DND-41 (cell line): Measurements from ENCODE around the gene BTBD10.

Source experiments
- ATAC-seq: fragments of 200-7000 bp; cut with Tn5 transposase; 3 replicates; pipeline ENCODE4 v1.9.1; 2021; ENCODE audit warnings: low read depth; ENCODE audit not compliant: insufficient read depth
- DNase-seq: peaks from one replicate; pipeline ENCODE4 v3.0.0-alpha.2; 2020
- H2AFZ ChIP-seq: 2 replicates; pipeline ENCODE4 v1.6.0; 2012; ENCODE audit warnings: low read depth, low read length
- H3K27ac ChIP-seq: 2 replicates; pipeline ENCODE4 v1.5.1; 2012; ENCODE audit warnings: low read length, inconsistent platforms
- H3K27me3 ChIP-seq: fragments of 200-600 bp; sonication (generic); 2 replicates; pipeline ENCODE4 v1.6.0; 2012; ENCODE audit warnings: low read length, mild to moderate bottlenecking, inconsistent platforms; ENCODE audit not compliant: insufficient read depth, poor library complexity
- H3K36me3 ChIP-seq: 2 replicates; pipeline ENCODE4 v1.5.1; 2012; ENCODE audit warnings: low read length, inconsistent platforms; ENCODE audit not compliant: insufficient read depth
- H3K4me1 ChIP-seq: 2 replicates; pipeline ENCODE4 v1.5.1; 2012; ENCODE audit warnings: mild to moderate bottlenecking, low read length; ENCODE audit not compliant: insufficient read depth
- H3K4me2 ChIP-seq: 2 replicates; pipeline ENCODE4 v1.6.0; 2012; ENCODE audit warnings: mild to moderate bottlenecking, moderate library complexity, low read length, inconsistent platforms; ENCODE audit not compliant: insufficient read depth
- H3K4me3 ChIP-seq, 2 experiments: fragments of 200-600 bp in 1 of 2; shearing (Covaris generic) in 1 of 2; 2 replicates each; pipeline ENCODE4 v1.5.1; 2012 to 2016; ENCODE audit warnings: inconsistent platforms in 2 of 2, low read length in 2 of 2, mild to moderate bottlenecking in 2 of 2, low read depth in 1 of 2, moderate library complexity in 1 of 2
- H3K79me2 ChIP-seq: 2 replicates; pipeline ENCODE4 v1.6.0; 2012; ENCODE audit warnings: low read length, inconsistent platforms; ENCODE audit not compliant: insufficient read depth
- H3K9ac ChIP-seq: 2 replicates; pipeline ENCODE4 v1.6.0; 2012; ENCODE audit warnings: low read depth, mild to moderate bottlenecking, inconsistent platforms, low read length, moderate library complexity
- H3K9me3 ChIP-seq: 2 replicates; pipeline ENCODE4 v1.5.1; 2012; ENCODE audit warnings: low read length, moderate library complexity, mild to moderate bottlenecking, inconsistent platforms; ENCODE audit not compliant: insufficient read depth, severe bottlenecking
- H4K20me1 ChIP-seq: 2 replicates; pipeline ENCODE4 v1.6.0; 2012; ENCODE audit warnings: low read length; ENCODE audit not compliant: insufficient read depth
- CTCF ChIP-seq: IDR thresholded peaks from 2 replicates; pipeline ENCODE4 v1.5.1; 2012; ENCODE audit warnings: borderline replicate concordance, low read length, moderate library complexity, mild to moderate bottlenecking; ENCODE audit not compliant: poor library complexity, severe bottlenecking; ENCODE audit errors: extremely low read depth
- EZH2 ChIP-seq: IDR thresholded peaks from 3 replicates; pipeline ENCODE4 v1.6.1; 2012; ENCODE audit warnings: borderline replicate concordance, low read depth, mild to moderate bottlenecking, moderate library complexity, low read length, inconsistent platforms; ENCODE audit not compliant: severe bottlenecking

Gene BTBD10

GRCh38 chr11:13475091-13475490 lies 12.1 kb upstream of the BTBD10 start:
- TF ChIP-seq EZH2 = no peak
- no peak for TF ChIP-seq CTCF
- Histone ChIP-seq H3K4me2 (no peak overlapping the region), H3K4me3 (no peak overlapping the region), H3K27ac (no peak overlapping the region), H3K4me1 (no peaks in the 10 kb centered on the region), H2AFZ (no peak overlapping the region), H3K79me2 (no peaks in the 10 kb centered on the region), H3K36me3 (no peaks in the 10 kb centered on the region), H3K9ac (no peak overlapping the region), H4K20me1 (no peaks in the 10 kb centered on the region), H3K27me3 (peaks cover 4% of the 10 kb centered on the region), H3K9me3 (no peaks in the 10 kb centered on the region)
- no peak for ATAC-seq
- no peak for DNase-seq

GRCh38 chr11:13473013-13473722 lies 10.1 kb upstream of the BTBD10 start:
- no peaks in the 10 kb centered on the region for H3K4me1 ChIP-seq
- TF ChIP-seq EZH2 = no peak
- no peak for TF ChIP-seq CTCF
- H3K9me3 ChIP-seq = no peaks in the 10 kb centered on the region
- no peaks in the 10 kb centered on the region for H3K36me3 ChIP-seq
- H3K4me2 ChIP-seq = no peak overlapping the region
- H3K4me3 ChIP-seq = no peak overlapping the region
- H3K79me2 ChIP-seq = no peaks in the 10 kb centered on the region
- ATAC-seq = no peak
- no peaks in the 10 kb centered on the region for H4K20me1 ChIP-seq
- no peak for DNase-seq
- peaks cover 4% of the 10 kb centered on the region for H3K27me3 ChIP-seq
- H2AFZ ChIP-seq = no peak overlapping the region
- H3K27ac ChIP-seq = no peak overlapping the region
- no peak overlapping the region for H3K9ac ChIP-seq

GRCh38 chr11:13468750-13469149 lies 5.7 kb upstream of the BTBD10 start:
- no peaks in the 10 kb centered on the region for H3K36me3 ChIP-seq
- no peak overlapping the region for H3K4me3 ChIP-seq
- H4K20me1 ChIP-seq = no peaks in the 10 kb centered on the region
- H3K4me2 ChIP-seq = no peak overlapping the region
- no peak for TF ChIP-seq CTCF
- no peak overlapping the region for H3K9ac ChIP-seq
- ATAC-seq (no peak), DNase-seq (no peak)
- H3K79me2 ChIP-seq = no peaks in the 10 kb centered on the region
- no peak overlapping the region for H3K27ac ChIP-seq
- no peak overlapping the region for H2AFZ ChIP-seq
- H3K9me3 ChIP-seq = no peaks in the 10 kb centered on the region
- peaks cover 4% of the 10 kb centered on the region for H3K27me3 ChIP-seq
- peaks cover 5% of the 10 kb centered on the region for H3K4me1 ChIP-seq
